ENCODE data around the gene CERS5.
"Not testable (repeated sequence)": the region's sequence is repeated elsewhere in the genome, so short reads cannot be mapped to it uniquely, and the experiment has no call there.

CERS5 gene

DNA sequence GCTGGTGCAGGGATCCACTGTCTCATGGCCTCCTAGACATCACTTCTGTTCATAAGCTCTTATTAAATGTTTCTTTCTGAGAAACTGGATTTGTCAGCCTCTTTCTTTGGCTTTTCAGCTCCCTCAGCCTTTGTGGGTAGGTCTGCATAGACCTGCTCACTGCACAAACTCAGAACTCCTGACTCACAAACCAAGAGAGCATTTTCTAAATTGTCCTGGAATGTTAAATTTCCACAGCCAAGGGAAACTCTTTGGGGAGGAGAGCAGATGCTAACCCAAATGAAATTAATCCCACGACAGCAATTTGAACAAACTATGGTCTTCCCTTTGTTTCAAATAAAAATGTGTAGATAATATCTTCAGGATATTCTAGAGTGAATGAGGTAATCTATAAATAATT is 19.5 kb upstream of the CERS5 start:
- DNase-seq (ENCODE audit: low spot score) = peak; percentile 54

DNA sequence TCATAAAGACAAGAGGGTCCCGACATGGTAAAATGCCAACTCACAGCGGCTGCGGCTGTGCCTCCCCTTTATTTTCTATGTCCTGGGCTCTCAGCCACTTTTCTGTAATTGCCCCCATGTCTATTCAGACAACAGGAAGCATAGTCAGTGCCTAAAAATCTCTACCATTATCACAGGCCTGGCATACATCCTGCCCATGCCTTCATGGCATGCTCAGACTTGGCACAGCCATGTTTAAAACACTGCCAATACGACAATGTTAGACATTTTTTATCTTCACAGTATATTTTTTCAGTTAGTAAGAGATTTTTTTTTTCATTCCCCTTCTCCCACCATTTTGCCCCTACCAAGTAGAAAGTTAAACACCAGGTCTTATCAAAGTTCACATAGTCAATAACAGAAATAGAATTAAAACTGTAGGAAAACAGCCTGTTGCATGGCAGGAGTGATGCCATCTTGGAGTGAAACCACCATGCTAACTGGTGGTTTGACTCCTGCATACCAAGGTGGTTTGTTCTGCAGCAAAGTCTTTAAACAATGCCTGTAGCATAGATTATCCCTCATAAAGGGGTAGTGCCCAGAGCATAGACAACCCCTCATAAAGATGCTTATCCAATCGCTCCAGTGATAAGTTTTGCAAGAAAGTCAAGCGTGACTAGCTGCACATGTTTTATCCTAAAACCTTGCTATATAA is 18.9 kb upstream of the CERS5 start:
- peak; percentile 22 for DNase-seq (ENCODE audit: low spot score)

DNA sequence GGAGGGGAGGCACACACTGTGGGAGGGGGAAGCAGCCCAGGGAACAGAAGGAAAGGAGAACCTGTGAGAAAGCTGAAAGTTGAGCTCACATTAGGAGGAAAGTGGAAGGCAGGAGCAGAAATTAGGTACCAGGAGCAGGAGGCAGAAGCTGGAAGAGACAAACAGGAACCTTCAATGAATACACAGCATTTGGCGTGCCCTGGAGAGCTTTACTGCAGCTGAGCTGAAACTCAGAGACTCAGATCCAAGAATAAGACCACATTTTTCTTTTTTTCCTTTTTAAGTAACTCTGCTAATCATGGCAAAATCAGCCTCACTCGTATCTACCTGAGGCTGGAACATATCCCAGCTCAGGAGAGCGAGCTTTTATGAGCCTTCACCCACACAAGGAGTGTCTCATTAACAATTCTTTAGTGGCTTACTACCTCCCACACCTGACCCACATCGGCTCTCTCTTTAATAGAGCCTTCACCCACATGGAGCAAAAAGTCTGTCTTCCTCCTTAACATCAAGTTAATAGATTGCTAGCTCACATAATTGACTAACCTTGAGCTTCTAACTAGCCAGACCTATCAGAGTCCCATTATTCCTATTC is 18.2 kb upstream of the CERS5 start:
- DNase-seq (ENCODE audit: low spot score) = no peak

DNA sequence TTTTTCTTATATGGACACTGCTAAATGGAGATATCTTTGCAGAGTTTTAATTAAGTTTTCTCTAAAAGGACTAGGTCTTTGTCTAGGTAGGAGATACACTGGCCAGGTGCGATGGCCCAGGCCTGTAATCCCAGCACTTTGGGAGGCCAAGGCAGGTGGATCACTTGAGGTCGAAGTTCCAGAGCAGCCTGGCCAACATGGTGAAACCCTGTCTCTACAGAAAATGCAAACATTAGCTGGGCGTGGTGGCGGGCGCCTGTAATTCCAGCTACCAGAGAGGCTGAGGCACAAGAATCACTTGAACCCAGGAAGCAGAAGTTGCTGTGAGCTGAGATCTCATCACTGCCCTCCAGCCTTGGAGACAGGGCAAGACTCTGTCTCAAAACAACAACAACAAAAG is 17.1 kb upstream of the CERS5 start:
- DNase-seq (ENCODE audit: low spot score) = no peak

DNA sequence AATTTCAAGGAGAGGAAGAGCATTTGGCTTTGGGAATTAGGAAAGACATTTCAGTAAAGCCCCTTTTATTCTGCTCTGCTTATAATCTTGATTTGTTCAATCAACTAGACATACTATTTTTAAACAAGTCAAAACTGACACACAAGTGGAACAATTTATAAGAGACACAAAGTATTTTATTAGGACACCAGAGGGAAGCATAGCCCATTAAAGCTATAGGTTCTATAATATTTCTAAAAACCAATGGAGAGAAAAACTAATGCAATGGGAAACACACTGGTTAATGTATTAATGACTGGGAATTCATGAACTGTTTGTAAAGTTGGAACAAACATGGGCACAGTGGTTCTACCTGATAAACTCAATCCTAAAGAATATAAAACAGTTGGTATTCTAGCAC is 15.3 kb upstream of the CERS5 start:
- DNase-seq (ENCODE audit: low spot score) = no peak

DNA sequence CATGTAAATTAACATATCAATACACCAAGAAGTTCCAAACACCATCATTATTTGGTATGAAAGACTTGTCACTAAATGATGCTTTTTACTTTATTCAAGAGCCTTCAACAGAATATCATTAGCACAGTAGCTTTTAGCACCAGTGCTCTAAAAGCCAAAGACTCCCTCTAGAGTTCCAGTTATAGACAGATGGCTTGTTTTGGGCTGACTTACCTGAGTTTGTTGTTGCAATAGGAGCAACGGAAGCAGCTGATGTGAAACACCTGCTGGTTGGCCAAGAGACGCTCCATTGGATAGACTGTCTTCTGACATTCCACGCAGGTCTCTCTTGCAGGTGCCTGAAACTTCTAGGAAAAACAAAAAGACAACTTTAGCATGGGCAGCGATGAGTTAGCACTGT is 14.5 kb upstream of the CERS5 start:
- no peak for DNase-seq (ENCODE audit: low spot score)

DNA sequence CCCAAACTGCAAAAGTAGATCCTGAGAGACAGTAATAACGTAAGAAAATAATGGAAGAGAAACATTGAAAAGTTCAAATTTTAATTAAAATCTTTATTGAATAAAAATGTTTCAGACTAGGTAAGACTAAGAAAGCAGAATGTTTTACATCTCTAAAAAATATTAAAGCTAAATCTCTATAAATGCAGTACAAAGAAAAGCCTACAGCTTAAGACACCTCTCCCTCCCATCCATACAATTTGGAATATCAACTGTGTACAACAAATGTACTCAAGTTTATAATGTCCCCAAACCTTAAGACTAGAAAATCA is 8.5 kb upstream of the CERS5 start:
- no peak for DNase-seq (ENCODE audit: low spot score)

DNA sequence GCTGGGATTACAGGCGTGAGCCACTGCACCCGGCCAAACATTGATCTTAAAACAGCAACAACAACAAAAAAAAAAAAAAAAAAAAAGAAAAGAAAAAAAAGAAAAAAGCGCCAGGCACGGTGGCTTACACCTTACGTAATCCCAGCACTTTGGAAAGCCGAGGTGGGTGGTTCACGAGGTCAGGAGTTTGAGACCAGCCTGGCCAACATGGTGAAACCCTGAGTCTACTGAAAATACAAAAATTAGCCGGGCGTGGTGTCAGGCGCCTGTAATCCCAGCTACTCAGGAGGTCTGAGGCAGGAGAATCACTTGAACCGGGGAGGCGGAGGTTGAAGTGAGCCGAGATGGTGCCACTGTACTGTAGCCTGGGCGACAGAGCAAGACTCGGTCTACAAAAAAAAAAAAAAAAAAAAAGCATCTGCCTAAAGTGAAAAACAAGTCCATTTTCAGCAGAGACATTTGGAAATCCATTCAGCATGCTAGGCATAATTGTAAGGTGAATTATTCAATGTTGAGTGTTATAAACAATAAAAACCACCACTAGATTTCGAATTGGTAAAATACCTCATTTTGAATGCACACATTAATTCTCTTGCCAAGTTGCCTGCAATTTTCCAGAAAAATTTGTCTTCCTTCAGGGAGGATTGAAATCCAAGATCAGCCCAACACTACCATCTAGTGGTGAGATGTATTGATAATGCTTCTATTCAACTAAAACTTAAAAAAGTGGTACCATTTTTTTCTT is 8.0 kb upstream of the CERS5 start:
- DNase-seq (ENCODE audit: low spot score) = peak; percentile 54

DNA sequence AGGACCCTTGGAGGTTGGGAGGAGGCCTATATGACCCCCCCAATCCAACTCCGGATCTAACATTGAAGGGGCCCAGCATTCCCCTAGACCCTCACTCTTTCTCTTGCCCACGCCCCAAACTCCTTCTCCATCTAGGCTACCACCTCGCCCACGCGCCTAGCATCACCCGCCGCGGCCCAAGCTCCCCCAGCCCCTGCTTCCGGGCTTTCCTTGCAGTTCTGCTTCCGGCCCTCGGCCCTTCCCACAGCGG is 445 bp downstream of the CERS5 start:
- no peak for DNase-seq (ENCODE audit: low spot score)

DNA sequence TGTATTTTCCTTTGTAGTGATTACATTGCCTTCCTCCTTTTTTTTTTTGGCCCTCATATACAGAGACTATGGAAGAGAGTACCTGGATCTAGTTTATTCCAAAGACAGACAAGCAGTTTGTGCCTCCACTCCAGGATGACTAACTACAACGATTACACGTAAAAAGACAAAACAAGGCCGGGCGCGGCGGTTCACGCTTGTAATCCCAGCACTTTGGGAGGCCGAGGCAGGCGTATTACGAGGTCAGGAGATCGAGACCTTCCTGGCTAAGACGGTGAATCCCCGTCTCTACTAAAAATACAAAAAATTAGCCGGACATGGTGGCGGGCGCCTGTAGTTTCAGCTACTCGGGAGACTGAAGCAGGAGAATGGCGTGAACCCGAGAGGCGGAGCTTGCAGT is 2.2 kb downstream of the CERS5 start:
- no peak for DNase-seq (ENCODE audit: low spot score)

DNA sequence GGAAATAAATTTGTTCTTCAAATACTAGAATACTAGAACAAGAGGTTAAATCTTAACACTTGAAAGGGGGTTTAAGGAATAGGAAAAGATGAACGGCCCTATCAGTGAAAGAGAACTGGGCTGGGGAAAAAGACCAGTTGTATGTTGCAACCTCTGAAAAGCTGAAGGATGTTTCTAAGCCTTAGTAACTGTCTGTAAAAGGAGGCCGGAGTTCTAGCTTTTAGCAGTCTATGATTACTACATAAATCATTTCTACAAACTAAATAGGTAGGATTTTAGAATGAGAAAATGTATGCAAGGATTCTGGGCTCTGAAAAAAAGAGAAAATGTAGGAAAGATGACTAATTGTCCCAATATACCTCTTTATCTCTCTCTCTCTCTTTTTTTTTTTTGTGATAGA is 4.9 kb downstream of the CERS5 start:
- DNase-seq (ENCODE audit: low spot score) = no peak

DNA sequence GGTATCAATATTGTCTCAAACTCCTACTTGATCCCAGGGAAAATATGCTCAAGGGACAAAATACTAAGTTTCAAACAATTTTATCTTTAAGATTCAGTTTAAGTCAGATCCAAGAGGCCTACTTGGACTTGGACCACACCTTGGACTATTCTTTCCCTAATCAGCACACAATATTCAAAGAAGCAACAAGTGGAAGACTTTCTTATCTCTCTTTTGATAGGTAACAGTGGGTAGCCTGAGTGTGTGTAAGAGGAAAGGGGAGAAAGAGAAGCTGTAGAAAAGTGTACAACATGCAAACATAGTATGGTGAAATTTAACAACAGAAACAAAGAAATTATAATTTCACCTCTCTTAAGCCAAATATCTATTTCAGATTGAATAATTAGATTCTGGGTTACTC is 6.5 kb downstream of the CERS5 start:
- DNase-seq (ENCODE audit: low spot score) = no peak

DNA sequence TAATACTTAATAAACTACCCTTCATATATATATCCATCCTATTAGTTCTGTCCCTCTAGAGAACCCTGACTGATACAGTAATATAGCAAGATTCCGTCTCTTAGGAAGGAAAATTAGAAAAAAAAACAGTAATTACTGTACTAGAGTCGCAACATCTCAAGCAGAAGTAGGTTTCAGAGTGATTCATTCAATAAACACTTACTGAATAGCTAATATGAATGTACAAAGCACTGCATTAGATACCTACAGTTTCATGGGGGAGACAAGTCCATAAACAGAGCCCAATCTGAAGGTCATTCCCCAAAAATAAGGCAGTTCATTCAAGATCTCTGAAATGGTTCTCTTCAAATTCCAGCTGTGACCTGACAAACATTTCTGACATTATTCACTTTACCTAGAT is 9.9 kb downstream of the CERS5 start:
- DNase-seq (ENCODE audit: low spot score) = no peak

DNA sequence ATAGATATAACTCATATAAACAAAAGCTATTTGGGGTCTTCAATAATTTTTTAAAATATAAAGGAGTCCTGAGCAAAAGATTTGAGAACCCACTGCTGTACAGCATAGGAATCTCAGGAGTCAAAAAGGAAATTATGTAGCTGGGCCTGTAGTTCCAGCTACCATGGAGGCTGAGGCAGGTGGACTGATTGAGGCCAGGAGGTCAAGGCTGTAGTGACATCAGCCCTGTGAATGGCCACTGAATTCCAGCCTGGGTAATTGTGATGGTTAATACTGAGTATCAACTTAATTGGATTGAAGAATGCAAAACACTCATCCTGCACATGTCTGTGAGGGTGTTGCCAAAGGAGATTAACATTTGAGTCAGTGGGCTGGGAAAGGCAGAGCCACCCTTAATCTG is 10.5 kb downstream of the CERS5 start:
- DNase-seq (ENCODE audit: low spot score) = no peak

DNA sequence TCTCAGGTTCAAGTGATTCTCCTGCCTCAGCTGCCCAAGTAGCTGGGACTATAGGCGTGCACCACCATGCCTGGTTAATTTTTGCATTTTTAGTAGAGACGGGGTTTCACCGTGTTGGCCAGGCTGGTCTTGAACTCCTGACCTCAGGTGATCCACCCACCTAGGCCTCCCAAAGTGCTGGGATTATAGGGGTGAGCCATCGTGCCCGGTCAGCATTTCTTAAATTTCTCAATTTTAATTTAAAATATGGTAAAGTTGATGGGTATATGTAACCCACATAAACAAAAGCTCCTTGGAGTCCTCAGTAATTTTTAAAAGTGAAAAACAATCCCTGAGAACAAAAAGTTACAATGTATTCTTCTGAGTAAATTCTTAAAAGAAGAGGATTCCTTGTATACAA is 12.2 kb downstream of the CERS5 start:
- DNase-seq (ENCODE audit: low spot score) = not testable (repeated sequence)

DNA sequence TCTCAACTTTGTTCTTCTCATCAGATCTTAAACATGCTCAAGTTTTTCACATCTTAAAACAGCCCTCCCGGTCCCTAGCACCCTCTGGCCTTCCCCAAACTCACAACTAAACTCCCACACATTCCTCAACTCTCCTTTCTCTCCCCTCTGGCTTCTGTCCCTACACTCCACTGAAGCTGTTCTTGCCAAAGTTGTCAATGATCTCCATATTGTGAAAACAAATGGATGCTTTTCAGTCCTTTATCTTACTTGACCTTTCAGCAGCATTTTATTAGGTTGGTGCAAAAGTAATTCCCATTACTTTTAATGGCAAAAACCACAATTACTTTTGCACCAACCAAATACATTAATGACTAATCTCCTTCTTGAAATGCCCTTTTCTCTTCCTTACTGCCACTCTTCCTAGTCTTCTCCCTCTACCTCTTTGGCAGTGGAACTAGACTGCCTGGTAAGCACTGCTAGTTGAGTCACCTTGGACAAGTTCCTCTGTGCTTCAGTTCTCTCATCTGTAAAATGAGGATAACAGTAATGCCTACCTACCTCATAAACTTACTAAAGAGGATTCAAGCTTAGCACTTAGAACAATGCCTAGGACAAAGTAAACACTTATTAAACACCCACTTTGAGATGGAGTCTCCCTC is 16.0 kb downstream of the CERS5 start:
- DNase-seq (ENCODE audit: low spot score) = no peak

DNA sequence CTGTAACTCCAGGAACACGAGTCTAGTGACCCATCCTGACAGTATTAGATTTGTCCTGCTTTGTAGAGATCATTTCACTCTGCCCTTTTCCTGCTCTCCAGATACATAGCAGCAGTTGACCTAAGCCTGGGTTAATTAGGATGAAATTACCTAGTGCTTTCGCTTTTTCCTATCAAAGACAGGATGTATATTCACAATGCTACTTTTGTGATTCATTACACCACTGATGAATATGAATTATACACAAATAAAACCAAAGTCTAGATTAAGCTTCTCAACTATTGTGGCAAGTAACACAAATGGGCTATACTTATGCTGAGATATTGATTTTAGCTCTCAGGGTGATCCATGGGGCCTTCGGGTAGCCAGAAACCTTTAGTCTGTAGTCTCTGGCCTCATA is 17.9 kb downstream of the CERS5 start:
- DNase-seq (ENCODE audit: low spot score) = no peak

DNA sequence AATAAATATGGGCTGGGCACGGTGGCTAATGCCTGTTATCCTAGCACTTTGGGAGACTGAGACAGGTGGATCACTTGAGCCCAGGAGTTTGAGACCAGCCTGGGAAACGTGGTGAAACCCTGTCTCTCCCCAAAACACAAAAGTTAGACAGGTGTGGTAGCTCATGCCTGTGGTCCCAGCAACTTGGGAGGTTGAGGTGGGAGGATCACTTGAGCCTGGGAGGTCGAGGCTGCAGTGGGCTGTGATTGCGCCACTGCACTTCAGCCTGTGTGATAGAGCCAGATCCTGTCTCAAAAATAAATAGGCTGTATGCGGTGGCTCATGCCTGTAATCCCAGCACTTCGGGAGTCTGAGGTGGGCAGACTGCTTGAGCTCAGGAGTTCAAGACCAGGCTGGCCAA is 19.2 kb downstream of the CERS5 start:
- not testable (repeated sequence) for DNase-seq (ENCODE audit: low spot score)

DNA sequence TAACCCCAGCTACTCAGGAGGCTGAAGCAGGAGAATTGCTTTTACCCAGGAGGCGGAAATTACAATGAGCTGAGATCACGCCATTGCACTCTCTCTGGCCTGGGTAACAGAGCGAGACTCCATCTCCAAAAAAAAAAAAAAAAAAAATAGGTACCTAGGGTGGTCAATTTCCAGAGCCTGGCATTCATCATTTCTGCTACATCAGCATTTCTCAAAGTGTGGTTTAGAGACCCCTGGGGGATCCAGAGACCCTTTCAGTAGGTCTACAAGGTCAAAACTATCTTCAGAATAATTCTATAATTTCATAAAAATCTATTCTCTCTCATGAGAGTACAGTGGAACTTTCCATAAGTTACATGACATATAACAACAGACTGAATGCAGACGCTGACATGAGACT is 19.9 kb downstream of the CERS5 start:
- no peak for DNase-seq (ENCODE audit: low spot score)

DNA sequence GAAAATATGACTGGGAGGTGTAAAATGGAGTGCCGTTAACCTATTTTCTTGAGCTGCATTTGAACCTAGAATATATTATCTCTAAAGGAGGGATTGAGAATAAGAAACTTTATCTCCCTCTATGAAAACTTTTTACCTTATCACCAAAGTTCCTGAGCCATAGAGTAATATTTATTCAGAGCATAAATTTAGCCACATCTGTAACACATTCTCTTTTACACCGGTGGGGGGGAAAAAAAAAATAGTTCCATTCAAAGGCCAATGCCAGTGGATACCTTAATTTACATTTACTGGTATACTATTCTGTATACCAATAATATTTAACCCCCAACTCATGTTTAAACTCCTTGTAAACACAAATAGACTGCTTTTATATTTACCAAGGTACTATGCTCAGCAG is 21.7 kb downstream of the CERS5 start:
- DNase-seq (ENCODE audit: low spot score) = no peak

DNA sequence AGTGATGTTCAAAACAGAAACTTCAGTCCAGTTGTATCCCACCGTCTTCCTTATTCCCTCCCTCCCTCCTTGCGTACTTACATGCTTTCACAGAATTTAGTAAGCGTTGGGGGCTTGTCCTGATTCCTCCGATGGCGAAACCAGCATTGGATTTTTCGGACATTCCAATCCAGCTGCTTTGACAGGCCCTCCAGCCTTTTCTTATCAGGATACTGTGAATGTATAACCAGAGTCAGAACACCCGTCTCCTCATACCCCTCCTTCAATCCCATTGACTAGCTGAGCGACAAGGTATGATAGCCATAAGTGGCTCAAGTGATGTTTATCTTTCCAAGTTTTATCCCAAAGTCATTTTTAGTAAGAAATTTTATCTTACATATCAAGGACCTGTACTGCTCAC is 24.2 kb downstream of the CERS5 start:
- no peak for DNase-seq (ENCODE audit: low spot score)

DNA sequence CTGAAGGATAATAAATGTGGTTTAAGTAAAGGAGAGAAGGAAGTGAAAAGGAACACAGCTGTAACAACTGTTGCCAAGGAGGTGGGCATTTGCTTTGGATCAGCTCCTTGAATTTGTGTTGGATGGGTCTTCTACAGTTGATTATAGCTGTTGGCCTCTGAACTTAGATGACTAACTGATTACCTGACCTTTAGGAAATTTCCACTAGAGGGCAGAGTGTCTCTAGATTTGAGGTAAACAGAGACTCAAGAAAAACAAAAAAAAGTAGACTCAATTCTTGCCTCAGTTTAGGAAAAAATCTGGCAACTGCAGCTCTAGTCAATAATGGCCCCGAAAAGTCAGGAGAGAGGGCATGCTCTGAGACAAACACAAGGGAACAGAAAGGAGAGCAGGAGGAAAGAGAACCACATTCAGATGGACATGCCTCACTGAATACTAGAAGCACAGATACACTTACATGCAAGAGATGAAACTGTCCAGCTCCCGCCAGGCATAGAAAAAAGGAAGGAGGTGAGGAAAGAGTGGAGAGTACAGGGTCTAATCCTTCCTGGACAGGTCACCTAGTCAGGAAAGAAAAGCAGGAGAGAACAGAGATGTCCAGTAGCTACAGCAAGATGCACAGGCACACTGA is 34.5 kb downstream of the CERS5 start:
- peak; percentile 49 for DNase-seq (ENCODE audit: low spot score)

DNA sequence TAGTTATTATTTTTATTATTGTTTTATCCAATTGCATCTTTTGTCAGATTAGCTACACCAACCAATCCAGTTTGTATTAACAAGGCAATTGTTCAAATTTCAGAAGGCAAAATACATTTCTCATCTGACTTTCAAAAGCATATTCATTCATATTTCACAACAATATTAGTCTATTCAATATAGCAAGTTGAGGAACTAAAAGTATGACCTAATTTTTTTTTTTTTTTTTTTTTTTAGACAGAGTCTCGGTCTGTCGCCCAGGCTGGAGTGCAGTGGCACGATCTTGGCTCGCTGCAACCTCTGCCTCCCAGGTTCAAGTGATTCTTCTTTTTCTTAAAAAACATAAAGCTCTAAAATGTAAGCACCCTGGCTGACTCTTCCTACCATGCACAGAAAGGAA is 37.9 kb downstream of the CERS5 start:
- DNase-seq (ENCODE audit: low spot score) = no peak

Data from AG08395 (cell line).